ENCODE results near the gene DNAJB5.

The DNAJB5 gene

DNA sequence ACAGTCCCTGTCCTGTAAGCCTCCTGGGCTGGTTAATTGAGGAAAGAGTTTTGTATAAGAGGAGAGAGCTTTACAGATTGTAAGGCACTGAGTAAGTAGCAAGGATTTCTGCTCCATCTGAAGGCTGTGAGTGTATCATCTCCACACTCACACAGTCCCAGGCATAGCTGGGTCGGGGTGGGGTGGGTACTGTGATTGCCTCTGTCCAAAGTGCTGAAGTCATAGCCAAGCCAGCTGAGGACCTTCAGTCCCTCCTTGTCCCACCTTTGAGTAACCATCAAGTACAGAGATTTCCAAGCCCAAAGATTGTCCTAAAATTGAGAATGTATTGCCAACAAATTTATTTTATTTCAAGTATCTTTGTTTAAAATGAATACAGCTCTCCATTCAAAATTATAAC lies 5.5 kb upstream of the DNAJB5 start:
- peak; percentile 62 for DNase-seq (ENCODE audit: low read depth)

DNA sequence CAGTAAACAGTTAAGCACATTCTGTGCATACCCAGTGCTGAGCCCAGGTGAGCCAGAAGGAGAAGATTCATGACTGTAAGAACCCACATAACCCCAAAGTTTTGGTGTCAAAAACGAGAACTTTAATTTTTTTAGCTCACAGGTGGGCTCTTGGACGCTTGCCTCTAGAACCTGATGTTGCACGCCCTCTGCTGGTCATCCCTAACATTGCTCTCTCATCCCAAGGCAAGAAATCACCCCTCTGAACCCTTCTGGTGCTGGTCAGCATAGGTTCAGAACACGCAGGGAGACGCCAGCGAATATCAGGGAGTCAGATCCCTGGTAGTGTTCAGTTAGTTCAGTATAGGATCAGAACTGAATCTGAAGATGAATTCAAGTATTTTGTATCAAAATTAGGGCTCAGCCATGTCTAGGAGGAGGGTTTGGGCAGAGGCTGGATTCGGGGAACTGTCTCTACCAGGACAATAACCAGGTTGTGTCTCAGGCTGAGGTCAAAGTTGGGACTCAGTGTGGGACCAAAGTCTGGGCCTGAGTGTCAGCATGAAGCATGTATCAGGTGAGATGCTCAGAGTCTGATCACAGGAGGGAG lies 4.1 kb upstream of the DNAJB5 start:
- peak; percentile 61 for DNase-seq (ENCODE audit: low read depth)

DNA sequence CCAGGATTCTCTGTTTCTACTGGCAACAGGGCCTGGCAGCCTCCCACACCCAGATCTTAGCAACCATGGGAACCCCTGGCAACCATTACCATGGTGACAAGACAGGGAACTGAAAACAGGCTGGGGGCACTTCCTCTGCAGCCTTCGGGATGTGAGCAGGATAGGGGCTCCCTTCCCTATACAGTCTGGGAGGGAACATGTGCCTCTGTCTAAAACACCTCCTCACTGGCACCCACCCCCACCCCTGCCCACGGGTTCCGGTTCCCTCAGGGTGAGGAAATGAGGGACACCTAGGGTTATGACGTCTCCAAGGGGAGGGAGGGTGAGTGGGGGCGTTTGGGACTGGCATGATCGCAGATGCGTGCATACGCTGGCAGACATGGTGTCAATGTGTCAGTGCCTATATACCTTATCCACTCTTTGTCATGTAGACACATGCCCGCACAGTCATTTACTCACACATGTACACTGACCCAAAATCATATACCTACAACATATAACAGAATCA lies 3.0 kb upstream of the DNAJB5 start:
- peak; percentile 16 for DNase-seq (ENCODE audit: low read depth)

DNA sequence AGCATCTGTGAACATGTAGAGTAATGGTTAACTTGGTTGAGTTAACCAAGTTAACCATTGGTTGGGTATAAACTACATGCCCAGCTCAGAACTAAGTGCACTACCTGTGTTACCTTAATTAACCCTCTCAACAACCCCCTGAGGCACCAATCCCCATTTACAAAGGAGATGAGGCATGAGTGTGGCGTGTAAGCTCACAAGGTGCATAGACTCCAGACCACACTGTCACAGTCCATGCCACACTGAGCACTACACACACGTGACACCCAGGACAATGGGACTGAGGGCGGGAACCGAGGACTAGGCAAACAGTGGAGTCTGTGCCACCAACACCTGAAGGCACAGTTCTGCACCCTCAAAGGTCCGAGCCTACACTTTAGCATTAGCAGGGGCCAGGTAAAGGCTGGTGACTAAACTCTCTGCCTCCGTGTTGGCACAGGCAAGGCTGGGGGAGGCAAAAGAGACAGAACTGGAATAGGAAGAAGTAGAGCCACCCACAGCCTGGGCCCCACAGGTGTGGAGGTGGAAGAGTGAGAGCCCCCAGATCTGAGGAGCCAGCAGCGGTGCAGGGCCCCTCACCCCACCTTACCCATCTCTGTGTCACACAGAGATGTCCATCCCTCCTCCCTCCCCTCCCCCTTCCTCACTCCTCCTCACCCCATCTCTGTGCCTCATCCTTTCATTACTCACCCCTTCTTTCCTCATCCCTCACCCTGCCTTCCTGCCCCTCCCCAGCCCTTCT lies 2.2 kb upstream of the DNAJB5 start:
- DNase-seq (ENCODE audit: low read depth) = no peak

DNA sequence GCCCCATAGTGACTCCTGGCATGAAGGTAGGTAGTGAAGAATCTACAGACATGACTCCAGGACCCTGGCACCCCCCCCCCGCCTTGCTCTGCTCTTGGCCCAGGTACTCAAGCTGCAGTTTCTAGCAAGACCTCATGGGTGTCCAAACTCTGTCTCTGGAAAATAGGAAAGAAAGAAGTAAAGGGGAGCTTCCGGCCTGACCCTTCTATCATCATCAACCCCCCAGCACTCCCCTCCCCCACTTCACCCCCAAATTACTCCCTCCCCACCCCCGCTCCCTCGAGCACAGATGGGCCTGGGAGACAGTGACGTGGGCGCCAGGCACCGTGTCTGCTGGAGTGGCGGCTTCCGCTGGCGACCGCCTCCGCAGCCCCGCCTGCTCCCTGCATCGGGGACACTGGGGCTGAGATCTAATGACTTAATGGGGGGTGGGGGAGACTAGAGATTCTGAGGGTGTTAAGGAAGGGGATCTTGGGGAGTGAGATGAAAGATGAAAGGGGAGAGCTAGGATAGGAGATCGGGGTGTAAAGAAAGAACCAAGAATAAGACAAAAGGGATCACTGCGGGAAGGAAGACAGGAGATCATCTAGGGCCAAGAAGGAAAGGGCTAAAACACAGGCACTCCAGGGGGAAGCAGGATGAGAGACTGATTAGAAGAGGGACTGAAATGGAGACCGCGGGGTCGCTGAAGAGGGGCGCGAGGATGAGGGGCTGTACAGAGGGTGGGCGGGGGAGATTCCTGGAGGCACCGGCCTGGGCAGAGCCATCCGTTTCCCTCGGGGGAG lies 1.1 kb upstream of the DNAJB5 start:
- DNase-seq (ENCODE audit: low read depth) = peak; percentile 46

DNA sequence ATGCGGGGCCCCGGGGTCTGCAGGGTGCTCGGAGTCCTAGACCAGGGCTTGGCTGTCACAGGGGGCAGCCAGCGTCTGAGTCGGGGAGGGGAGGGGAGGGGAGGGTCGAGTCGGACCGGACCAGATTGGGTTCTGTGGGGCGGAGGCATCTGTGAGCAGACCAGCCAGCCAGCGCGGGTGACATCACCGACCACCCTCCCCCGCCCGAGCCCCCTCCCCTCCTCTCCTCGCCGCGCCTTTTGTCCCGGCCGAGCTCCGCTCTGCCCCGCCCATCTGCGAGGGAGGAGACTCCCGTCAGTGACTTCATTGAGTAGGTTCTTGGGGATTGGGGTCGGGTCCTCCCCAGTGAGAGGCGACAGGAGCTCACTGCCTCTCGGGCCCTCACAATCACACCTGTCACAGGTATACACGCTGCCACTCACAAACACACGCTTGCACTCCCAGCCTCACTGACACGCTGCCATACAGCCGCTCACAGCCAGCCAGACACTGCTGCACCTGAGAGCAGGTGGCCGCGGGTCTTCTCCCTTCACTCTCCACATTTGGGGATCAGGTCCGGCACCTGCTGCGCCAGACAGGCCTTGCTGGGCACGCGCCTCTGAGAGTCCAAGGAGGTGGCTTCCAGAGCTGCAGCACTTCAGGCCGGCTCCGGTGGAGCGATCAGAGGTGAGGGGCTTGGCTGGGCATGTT lies 546 bp downstream of the DNAJB5 start:
- DNase-seq (ENCODE audit: low read depth) = peak; percentile 55

DNA sequence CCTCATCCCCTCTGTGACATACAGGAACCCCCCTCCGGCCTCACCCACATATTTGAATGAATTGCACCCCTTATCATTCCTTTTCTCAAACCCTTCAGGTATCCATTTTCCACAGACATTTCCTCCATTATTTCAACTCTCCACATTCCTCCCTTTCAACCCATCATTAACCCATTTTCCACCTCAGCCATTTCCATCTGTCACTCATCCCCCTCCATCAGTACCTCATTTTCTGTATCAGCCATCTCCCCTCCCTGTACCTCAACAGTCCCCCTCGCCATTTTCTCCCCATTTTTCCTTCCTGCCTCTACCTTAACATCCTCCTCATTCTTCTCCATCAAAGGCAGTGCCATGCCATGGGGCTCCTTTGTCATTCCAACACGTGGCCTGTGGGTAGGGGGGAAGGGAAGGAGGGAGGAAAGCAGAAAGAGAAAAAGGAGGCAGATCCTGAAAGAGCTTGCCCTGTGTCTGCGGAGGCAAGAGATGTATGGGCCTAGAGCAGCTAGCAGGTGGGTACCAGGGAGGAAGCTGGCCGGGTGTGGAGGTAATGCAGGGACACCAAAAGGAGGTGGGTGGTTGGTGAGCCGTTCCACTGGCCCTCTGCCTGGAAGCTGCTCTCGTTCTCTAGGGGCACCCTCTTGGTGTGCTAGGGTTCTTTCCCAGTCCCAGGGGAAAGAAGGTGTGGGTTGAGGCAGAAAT lies 1.5 kb downstream of the DNAJB5 start:
- DNase-seq (ENCODE audit: low read depth) = no peak

DNA sequence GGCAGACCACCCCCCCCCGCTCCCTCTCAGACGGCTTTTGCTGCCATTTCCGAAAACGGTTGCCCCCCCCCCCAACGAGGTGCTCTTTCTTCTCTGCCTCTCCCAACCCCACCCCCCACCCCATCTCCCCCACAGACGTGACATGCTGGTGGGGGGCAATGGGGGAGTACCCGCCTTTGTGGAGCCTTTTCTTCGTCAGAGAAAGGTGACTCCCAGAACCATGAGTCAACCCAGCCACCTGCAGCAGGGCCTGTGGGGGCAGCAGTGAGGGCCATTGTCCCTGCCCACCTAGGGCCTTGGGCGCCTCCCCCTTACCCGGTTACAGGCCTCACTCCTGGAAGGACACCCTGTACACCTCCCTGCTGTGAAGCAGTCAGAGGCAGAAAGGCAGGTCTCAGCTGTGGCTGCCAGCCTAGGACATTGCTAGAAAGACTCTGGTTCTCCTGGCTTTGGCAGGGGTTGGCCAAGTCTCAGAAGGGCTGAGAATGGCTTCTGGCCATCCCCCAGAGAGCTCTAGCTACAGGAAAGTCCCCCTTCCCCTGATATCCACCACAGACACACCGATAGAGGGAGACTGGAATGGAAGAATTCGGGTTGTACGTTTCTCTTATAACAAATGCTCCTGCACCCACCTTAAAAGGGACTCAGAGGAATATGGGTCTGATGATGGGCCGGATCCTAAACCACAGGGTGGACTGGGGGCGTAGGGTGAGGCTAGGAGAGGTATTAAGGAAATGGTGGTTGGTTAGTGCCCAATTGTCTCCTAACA lies 2.2 kb downstream of the DNAJB5 start:
- DNase-seq (ENCODE audit: low read depth) = peak; percentile 7

DNA sequence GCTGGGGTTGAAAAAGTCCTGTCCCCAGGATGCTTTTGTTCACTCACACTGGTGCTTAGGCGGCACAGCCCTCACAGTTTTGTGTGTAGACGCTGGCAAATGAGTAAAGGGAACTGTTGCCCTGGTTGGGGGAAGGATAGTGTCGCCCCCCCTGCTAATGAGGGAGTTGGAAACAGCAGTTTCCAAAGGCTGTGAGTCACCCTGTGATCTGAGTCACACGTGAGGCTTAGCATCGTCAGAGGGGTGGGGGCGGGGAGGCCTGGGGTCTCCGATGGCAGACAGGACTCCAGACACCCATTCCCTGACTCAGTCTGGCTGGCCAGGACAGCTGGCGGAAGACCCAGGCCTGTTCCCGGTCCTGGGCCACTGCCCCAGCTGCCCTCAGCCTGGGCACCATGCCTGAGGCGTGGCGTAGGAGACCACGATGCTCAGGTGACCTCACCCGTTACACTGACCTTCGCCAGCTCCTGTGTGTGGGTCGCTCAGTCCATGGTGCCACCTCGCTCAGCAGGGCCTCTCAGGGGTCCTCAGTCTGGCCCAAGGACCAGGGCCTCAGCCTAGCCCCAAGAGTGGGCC lies 2.9 kb downstream of the DNAJB5 start:
- peak; percentile 92 for DNase-seq (ENCODE audit: low read depth)

DNA sequence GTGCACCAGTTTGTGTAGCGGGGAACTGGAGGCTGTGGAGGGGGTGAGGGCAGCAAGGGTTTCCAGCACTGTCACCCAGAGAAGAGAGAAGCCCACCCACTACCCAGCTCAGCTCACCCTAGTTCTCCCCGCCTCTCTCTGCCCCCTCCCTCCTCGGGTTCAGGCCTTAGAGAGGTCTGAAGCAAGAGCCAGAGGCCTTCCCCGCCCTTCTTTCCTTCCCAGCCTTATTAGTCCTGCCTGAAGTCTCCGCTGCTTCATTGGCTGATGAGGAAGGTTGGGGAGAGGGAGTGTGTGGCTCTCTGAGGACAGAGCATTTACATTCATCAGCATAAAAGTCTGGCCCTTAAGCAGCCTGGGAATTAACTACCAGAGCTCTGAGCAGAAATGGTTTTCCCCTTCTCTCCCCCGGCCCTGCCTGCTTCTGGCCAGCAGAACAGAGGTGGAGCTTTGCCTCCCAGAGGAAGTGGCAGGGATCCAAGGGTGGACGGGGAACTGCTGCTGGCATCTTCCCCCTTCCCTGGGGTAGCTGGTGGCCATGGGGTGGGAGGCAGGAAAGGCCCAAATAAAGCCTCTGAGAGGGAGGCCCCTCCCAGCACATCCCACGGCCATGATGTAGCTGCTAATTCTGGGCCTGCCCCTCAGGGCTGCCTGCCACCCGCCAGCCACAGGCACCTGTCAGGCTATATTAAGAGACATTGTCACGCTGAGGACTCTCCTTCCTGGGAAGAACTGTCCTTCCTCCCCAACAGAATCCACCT lies 4.1 kb downstream of the DNAJB5 start:
- DNase-seq (ENCODE audit: low read depth) = peak; percentile 70

DNA sequence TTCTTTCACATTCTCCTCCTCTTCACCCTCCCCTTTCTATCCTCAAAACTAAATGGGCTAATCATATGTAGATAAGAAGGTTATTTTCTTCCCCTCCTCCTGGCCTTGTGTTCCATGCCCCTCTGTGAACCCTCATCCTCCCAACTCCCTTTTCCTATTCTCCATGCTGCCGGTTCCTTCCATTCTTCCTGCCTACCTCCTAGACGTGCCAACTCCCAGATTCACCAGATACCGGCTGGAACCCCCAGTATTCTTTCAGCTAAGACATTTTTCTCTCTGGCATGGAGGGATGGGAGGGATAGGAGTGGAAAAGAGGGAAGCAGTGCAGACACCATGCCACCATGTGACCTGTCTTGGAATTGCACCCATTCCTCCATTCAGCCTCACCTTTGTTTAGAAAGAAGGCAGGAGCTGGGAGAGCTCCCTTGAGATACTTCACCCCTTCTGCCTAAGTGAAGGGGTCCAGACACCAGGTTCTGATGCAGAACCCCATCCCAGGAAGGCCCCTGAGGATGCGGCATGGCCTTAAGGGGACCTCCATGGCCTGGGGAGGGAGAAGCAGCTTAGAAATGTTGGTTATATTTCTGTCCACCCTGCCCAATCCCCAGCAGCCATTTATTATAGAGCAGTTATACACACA lies 4.8 kb downstream of the DNAJB5 start:
- DNase-seq (ENCODE audit: low read depth) = peak; percentile 64

DNA sequence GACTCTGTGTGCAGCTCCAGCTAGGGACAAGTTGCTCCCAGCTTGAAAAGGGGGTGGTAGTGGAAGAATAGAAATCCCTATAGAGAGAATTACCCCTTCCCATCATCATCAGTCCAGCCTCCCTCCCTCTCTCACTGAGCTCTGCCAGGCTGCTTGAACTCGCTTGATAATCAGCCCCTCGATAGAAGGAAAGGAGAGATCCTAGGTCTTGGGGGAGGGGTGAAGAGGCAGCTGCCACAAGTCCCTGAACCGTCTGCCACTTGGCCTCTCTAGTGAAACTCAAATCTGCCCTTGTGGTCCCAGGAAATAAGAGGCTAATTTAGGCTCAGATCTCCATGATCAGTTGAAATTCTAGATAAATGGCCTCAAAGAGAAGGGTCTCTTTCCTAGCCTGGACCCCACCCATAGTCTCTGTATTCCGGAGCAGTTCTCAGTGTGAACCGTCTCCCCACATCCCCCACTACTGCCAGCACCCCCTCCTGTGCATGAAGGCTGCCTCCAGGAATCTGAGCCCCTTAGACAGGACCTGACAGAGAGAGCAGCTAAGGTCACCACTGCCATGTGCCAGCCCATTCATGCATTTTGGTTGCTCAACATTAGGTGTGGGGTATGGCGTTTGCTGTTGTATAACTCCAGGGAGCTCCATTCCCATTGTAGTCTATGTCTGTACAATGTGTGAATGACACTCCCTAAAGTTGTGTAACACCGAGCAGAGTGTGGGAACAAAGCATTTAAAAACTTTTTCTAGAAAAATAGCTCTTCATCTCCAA lies 5.5 kb downstream of the DNAJB5 start:
- DNase-seq (ENCODE audit: low read depth) = peak; percentile 60

DNA sequence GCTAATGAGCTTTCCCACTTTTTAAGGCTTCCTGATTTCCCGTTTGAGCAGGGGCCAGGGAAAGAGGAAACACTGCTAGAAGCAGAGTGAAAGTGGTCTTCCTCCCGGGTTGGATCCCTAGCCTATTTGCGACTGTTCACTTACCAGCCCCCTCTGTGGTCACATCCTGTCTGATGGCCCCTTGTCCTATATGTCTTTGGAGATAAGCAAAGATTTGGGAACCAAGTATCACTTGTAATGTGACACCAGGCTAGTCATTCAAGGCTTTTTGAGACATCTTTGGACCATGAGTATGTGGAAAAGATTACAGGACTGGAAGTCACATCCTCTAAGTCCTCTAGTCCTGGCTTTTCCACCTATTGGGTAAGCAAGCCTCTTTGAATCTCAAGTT lies 6.1 kb downstream of the DNAJB5 start:
- peak; percentile 62 for DNase-seq (ENCODE audit: low read depth)

DNA sequence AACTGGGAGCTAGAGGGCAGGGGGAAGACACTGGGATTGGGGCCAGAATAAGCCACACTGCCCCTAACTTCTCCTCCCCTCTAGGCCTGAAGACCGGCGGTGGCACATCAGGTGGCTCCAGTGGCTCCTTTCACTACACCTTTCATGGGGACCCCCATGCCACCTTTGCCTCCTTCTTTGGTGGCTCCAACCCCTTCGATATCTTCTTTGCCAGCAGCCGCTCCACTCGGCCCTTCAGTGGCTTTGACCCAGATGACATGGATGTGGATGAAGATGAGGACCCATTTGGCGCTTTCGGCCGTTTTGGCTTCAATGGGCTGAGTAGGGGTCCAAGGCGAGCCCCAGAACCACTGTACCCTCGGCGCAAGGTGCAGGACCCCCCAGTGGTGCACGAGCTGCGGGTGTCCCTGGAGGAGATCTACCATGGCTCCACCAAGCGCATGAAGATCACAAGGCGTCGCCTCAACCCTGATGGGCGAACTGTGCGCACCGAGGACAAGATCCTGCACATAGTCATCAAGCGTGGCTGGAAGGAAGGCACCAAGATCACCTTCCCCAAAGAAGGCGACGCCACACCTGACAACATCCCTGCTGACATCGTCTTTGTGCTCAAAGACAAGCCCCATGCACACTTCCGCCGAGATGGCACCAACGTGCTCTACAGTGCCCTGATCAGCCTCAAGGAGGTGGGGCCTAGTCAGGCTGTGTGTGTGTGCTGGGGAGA lies 6.8 kb downstream of the DNAJB5 start:
- DNase-seq (ENCODE audit: low read depth) = no peak

DNA sequence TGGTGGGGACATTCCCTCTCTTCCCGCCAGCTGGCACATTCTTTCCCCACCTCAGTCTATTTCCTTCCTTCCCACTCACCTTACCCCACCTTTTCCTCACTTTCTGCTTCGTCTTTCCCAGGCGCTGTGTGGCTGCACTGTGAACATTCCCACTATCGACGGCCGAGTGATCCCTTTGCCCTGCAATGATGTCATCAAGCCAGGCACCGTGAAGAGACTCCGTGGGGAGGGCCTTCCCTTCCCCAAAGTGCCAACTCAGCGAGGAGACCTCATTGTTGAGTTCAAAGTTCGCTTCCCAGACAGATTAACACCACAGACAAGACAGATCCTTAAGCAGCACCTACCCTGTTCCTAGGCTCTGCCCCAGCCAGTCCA lies 7.3 kb downstream of the DNAJB5 start:
- no peak for DNase-seq (ENCODE audit: low read depth)

DNA sequence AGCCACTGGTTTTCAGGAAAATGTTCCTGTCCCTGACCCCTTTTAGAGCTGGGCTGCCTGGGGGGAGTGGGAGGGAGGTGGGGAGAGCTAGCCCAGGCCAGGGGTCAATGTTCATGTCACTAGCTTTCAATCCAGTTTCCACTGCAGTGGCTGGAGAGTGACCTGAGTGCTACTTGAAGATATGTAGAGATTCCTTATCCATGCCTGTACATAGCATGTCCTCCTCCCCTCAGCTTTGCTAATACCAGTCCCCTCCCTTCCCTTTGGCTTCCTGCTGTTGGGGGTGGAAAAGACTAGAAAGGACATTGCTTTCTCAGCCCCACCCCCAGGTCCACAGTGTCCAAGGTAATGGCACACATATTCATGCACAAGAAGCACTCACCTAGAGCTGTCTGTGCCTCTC lies 7.8 kb downstream of the DNAJB5 start:
- no peak for DNase-seq (ENCODE audit: low read depth)

DNA sequence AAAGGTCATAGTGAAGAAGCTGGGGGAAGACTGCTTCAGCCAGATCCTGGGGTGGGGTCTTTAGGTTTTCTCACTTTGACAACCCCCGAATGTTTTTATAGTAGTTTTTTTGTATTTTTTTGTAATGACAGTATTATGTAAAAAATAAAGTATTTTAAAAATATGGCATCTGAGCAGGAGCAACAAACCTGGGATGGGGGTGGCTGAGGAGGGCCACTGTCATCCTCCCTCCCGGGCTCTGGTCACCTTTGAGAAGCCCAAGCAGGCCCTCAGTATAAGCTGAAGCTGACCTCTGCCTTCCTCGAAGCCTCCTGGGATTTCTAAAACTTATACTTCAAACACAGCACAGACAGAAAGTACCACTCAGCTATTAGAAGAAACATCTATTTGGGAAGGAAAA lies 8.7 kb downstream of the DNAJB5 start:
- no peak for DNase-seq (ENCODE audit: low read depth)

DNA sequence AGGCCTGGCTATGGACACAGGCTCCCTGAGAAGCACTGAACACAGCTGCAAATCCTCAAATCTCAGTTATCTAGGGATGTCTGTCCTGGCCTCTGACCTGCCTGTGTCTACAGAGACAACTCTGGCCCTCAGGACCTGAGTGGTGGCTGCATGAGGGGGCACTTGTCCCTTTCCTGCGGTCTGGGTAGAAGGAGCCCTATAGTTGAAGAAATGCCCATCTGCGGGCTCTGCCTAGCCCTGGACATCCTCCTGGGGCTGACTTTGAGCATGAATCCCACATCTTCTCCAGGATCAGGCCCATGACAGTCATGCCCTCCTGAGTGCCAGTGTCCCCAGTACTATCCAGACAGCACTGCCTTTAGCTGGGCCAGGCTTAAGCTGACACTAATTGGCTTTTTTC lies 10.0 kb downstream of the DNAJB5 start:
- no peak for DNase-seq (ENCODE audit: low read depth)
